Nephron (organoid): Measurements from ENCODE around the gene CAPN12.
A peak's percentile ranks its signal among the peaks of the same experiment; 100 is the strongest.

Experiments used
- H3K27ac Mint-ChIP-seq, 3 experiments: 2 replicates each; pipeline ENCODE4 v1.8.0; 2020; ENCODE audit warnings: mixed read lengths in 3 of 3, mild to moderate bottlenecking in 2 of 3, moderate library complexity in 1 of 3
- H3K27me3 Mint-ChIP-seq: 2 replicates; pipeline ENCODE4 v1.8.0; 2021; ENCODE audit warnings: low read depth, mild to moderate bottlenecking, moderate library complexity, mixed read lengths
- H3K36me3 Mint-ChIP-seq: 2 replicates; pipeline ENCODE4 v1.8.0; 2020; ENCODE audit warnings: low read depth, mixed read lengths
- H3K4me1 Mint-ChIP-seq: 2 replicates; pipeline ENCODE4 v1.8.0; 2020; ENCODE audit warnings: mixed read lengths
- H3K4me3 Mint-ChIP-seq, 3 experiments: 2 replicates each; pipeline ENCODE4 v1.8.0; 2020; ENCODE audit warnings: mild to moderate bottlenecking in 3 of 3, mixed read lengths in 3 of 3, moderate library complexity in 2 of 3
- H3K9me3 Mint-ChIP-seq: 2 replicates; pipeline ENCODE4 v1.8.0; 2020; ENCODE audit warnings: mixed read lengths
- TF ChIP-seq, protein P1 (sequence below), 3 experiments: fragments of 200-600 bp; sonication (generic); IDR thresholded peaks; one replicate each; pipeline ENCODE4 v1.5.0; 2021; ENCODE audit warnings: antibody characterized with exemption in 3 of 3; ENCODE audit not compliant: unreplicated experiment in 3 of 3

Gene CAPN12

GRCh38 chr19:38714354-38714778 lies 29.9 kb downstream of the CAPN12 start:
- peaks cover 41% of the 10 kb centered on the region for H3K36me3 Mint-ChIP-seq
- no peak overlapping the region for H3K4me3 Mint-ChIP-seq
- no peaks in the 10 kb centered on the region for H3K27me3 Mint-ChIP-seq
- H3K27ac Mint-ChIP-seq: no peak overlapping the region
- TF ChIP-seq, protein P1, sequence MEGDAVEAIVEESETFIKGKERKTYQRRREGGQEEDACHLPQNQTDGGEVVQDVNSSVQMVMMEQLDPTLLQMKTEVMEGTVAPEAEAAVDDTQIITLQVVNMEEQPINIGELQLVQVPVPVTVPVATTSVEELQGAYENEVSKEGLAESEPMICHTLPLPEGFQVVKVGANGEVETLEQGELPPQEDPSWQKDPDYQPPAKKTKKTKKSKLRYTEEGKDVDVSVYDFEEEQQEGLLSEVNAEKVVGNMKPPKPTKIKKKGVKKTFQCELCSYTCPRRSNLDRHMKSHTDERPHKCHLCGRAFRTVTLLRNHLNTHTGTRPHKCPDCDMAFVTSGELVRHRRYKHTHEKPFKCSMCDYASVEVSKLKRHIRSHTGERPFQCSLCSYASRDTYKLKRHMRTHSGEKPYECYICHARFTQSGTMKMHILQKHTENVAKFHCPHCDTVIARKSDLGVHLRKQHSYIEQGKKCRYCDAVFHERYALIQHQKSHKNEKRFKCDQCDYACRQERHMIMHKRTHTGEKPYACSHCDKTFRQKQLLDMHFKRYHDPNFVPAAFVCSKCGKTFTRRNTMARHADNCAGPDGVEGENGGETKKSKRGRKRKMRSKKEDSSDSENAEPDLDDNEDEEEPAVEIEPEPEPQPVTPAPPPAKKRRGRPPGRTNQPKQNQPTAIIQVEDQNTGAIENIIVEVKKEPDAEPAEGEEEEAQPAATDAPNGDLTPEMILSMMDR (IDR thresholded peaks at IDR 0.05; ENCODE audit: unreplicated experiment in 3 of 3): no peak
- H3K9me3 Mint-ChIP-seq: no peaks in the 10 kb centered on the region
- H3K4me1 Mint-ChIP-seq: peaks cover 31% of the 10 kb centered on the region

DNA sequence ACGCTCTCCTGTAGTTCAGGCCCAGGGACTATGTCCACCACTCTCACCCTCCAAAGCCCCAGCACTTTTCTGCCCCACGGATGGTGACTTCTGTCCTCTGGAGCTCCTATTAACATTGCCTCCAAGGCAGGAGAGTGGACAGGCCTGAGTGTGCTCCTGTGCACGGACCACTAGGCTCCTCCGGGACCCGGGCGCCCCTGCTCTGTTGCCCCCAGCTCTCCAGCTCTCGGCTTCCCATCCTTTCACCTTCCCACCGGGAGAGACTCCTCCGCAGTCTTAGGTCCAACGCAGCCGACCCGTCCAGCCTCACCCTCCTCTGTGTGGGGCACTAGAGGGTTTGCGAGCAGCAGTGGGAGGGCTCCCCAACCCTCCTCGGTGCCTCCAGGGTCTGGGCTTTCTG lies 30.4 kb downstream of the CAPN12 start:
- Mint-ChIP-seq H3K4me3 (no peak overlapping the region), H3K4me1 (peaks cover 26% of the 10 kb centered on the region), H3K9me3 (no peaks in the 10 kb centered on the region), H3K27me3 (no peaks in the 10 kb centered on the region), H3K27ac (peak overlapping the region in 2 of 3 experiments; percentile 39 to 48), H3K36me3 (peaks cover 41% of the 10 kb centered on the region)
- TF ChIP-seq, protein P1 (IDR thresholded peaks at IDR 0.05; ENCODE audit: unreplicated experiment in 3 of 3): no peak

DNA sequence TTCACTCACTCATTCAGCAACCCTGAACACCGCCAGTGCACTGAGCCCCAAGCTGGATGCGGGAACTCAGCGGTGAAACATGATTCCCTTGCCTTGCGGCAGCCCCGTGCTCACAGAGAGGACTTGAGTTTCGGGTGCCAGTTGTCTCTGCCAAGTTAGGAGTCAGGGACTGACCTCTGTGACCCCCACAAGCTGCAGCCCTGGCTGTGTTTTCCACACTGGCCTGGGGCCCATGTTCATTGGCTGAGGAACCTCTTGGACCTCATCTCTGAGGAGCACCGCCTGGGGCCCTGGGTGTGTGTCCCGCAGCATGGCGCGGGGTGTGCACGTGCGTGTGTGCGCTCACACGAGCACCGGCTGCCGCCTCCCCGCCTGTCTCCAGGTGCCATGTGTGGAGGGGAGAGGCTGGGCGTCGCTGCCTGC lies 31.0 kb downstream of the CAPN12 start:
- H3K4me3 Mint-ChIP-seq: no peak overlapping the region
- H3K27me3 Mint-ChIP-seq: no peaks in the 10 kb centered on the region
- no peaks in the 10 kb centered on the region for H3K9me3 Mint-ChIP-seq
- peak overlapping the region; percentile 33 to 59 (median 39) for H3K27ac Mint-ChIP-seq
- TF ChIP-seq, protein P1 (IDR thresholded peaks at IDR 0.05; ENCODE audit: unreplicated experiment in 3 of 3): no peak
- H3K4me1 Mint-ChIP-seq: peaks cover 21% of the 10 kb centered on the region
- peaks cover 40% of the 10 kb centered on the region for H3K36me3 Mint-ChIP-seq

- TF ChIP-seq, protein P1 (IDR thresholded peaks at IDR 0.05; ENCODE audit: unreplicated experiment in 3 of 3): no peak
- H3K4me1 Mint-ChIP-seq: peaks cover 21% of the 10 kb centered on the region
These were observed 32.0 kb downstream of the CAPN12 start for GRCh38 chr19:38712161-38712748.

DNA sequence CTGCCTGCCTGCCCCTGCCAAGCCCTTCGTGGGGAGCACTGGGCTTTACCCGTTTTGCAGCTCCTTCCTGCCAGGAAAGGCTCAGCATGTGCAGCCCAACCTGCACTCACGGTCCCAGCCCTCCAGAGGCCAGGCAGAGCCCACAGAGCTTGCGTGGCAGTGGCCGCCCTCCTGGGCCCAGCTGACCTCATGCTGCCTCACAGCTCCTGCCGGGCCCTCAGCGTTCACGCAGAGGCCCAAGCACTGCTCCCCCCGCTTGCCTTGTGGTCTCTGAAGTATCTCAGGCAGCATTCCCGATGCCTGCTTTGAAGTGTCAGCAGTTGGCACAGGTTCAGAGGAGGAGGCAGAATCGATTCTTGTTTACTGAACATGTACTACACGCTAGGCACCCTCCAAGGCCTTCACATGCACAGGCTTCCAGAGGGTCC lies 32.5 kb downstream of the CAPN12 start:
- peaks cover 21% of the 10 kb centered on the region for H3K4me1 Mint-ChIP-seq
- no peaks in the 10 kb centered on the region for H3K27me3 Mint-ChIP-seq
- H3K27ac Mint-ChIP-seq: no peak overlapping the region
- no peak overlapping the region for H3K4me3 Mint-ChIP-seq
- TF ChIP-seq, protein P1 (IDR thresholded peaks at IDR 0.05; ENCODE audit: unreplicated experiment in 3 of 3): no peak
- H3K9me3 Mint-ChIP-seq: no peaks in the 10 kb centered on the region
- peaks cover 44% of the 10 kb centered on the region for H3K36me3 Mint-ChIP-seq

More at GRCh38 chr19:38712161-38712748, 32.0 kb downstream of the CAPN12 start:
- H3K36me3 Mint-ChIP-seq: peaks cover 39% of the 10 kb centered on the region
- H3K27ac Mint-ChIP-seq: no peak overlapping the region
- no peaks in the 10 kb centered on the region for H3K27me3 Mint-ChIP-seq
- no peaks in the 10 kb centered on the region for H3K9me3 Mint-ChIP-seq
- no peak overlapping the region for H3K4me3 Mint-ChIP-seq
